ENCODE measurements around the gene EME1.
"Not testable (repeated sequence)": the region's sequence is repeated elsewhere in the genome, so short reads cannot be mapped to it uniquely, and the experiment has no call there.

EME1 gene

GRCh38 chr17:50396261-50397110 is 23.5 kb downstream of the EME1 start:
- peak in 1 of 2 experiments; percentile 71 for DNase-seq (ENCODE audit: low read depth in 1 of 2, low spot score in 1 of 2)
- Histone ChIP-seq H3K27ac (replicated peaks) (peak overlapping the region; percentile 86), H3K27me3 (ENCODE audit: insufficient read depth, poor library complexity, severe bottlenecking) (no peaks in the 10 kb centered on the region), H3K4me3 (replicated peaks; ENCODE audit: insufficient read depth, low read length) (peak overlapping the region; percentile 97)
- TF ChIP-seq POLR2AphosphoS5 (IDR thresholded peaks at IDR 0.05; ENCODE audit: low read depth) (no peak), CTCF (IDR thresholded peaks at IDR 0.05; ENCODE audit: insufficient read depth, low read length) (no peak), GABPA (IDR thresholded peaks at IDR 0.05; ENCODE audit: low read depth) (no peak), SPI1 (IDR thresholded peaks at IDR 0.05; ENCODE audit: borderline replicate concordance, low read depth) (no peak), REST (IDR thresholded peaks at IDR 0.05; ENCODE audit: insufficient replicate concordance, low read depth) (no peak)

DNA sequence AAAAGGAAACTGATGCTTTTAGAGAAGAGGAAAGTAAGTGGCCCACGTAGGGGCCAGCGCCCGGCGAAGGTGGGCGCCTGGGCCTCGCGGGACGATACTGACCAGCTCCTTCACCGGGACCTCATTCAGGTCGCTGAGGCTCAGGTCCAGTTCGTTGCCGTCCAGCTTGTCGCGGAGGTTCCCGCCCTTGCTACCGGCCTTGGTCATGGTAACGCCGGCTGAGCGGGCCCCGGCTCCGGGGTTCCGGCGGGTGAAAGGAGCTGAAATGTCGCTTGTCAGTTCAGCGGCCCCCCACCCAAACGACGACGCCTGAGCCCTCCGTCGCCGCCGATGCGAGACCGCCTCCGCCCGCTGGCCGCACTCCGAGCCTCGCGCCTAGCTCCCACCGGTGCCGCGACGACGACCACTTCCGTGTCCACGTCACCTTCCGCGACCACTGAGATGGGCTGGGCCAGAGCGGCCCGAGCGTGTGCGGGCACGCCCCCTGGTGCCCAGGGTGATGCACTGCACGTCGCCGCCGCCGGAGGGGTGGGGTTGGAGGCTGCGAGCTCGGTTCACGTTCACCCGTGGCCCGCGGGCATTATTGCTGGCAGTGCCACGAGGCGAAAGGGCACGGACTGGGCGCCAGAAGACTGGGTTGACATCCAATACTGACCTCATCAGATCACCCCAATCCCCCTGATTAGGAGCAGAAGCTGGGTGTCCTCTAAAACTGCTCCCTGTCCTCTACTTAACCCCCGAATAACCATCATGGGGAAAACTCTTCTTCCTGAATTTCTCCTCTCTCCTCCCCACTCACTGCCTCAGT is 24.3 kb downstream of the EME1 start, which contains the start of gene LRRC59:
TSS of gene LRRC59 (minus strand) at position 413 of the 808 bp plus-strand sequence. CDS start at position 207, 206 bp downstream.
- Histone ChIP-seq H3K27ac (replicated peaks) (peak within 1 kb of the TSS; percentile 86), H3K27me3 (ENCODE audit: insufficient read depth, poor library complexity, severe bottlenecking) (no peaks in the 10 kb centered on the region), H3K4me3 (replicated peaks; ENCODE audit: insufficient read depth, low read length) (peak within 1 kb of the TSS; percentile 97)
- DNase-seq (ENCODE audit: low read depth in 1 of 2, low spot score in 1 of 2), result peak; percentile 83 to 90
- TF ChIP-seq GABPA (IDR thresholded peaks at IDR 0.05; ENCODE audit: low read depth), result no peak
- peak; percentile 96 for TF ChIP-seq POLR2AphosphoS5 (IDR thresholded peaks at IDR 0.05; ENCODE audit: low read depth)
- TF ChIP-seq CTCF (IDR thresholded peaks at IDR 0.05; ENCODE audit: insufficient read depth, low read length), result peak; percentile 93
- TF ChIP-seq REST (IDR thresholded peaks at IDR 0.05; ENCODE audit: insufficient replicate concordance, low read depth), result no peak
- no peak for TF ChIP-seq SPI1 (IDR thresholded peaks at IDR 0.05; ENCODE audit: borderline replicate concordance, low read depth)

- no peak for TF ChIP-seq REST (IDR thresholded peaks at IDR 0.05; ENCODE audit: insufficient replicate concordance, low read depth)
- TF ChIP-seq GABPA (IDR thresholded peaks at IDR 0.05; ENCODE audit: low read depth), result no peak
- TF ChIP-seq POLR2AphosphoS5 (IDR thresholded peaks at IDR 0.05; ENCODE audit: low read depth), result no peak
- no peak for TF ChIP-seq SPI1 (IDR thresholded peaks at IDR 0.05; ENCODE audit: borderline replicate concordance, low read depth)
- TF ChIP-seq CTCF (IDR thresholded peaks at IDR 0.05; ENCODE audit: insufficient read depth, low read length), result no peak
- H3K27ac ChIP-seq (replicated peaks), result no peak overlapping the region
- H3K27me3 ChIP-seq (ENCODE audit: insufficient read depth, poor library complexity, severe bottlenecking), result no peaks in the 10 kb centered on the region
- DNase-seq (ENCODE audit: low read depth in 1 of 2, low spot score in 1 of 2), result no peak
- no peak overlapping the region for H3K4me3 ChIP-seq (replicated peaks; ENCODE audit: insufficient read depth, low read length)
Measured at GRCh38 chr17:50397919-50398285, 24.9 kb downstream of the EME1 start.

DNA sequence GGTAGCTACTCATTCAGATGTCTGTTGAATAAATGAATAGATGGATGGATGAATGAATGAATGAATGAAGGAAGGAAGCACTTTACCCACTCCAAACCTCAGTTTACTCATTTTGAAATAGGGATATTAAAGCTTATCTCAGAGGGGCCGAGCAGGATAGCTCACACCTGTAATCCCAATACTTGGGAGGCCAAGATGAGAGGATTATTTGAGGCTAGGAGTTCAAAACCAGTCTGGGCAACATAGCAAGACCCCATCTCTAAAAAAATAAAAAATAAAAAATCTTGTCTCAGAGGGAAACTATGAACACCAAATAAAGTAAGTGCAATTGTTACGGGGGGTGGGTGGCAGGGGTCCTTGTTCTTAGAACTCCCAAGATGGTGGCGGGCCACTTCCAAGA is 25.6 kb downstream of the EME1 start:
- not testable (repeated sequence) for DNase-seq (ENCODE audit: low read depth in 1 of 2, low spot score in 1 of 2); H3K4me3 ChIP-seq (replicated peaks; ENCODE audit: insufficient read depth, low read length); H3K27me3 ChIP-seq (ENCODE audit: insufficient read depth, poor library complexity, severe bottlenecking); H3K27ac ChIP-seq (replicated peaks)

GRCh38 chr17:50399591-50399990 is 26.6 kb downstream of the EME1 start:
- H3K4me3 ChIP-seq (replicated peaks; ENCODE audit: insufficient read depth, low read length); H3K27me3 ChIP-seq (ENCODE audit: insufficient read depth, poor library complexity, severe bottlenecking); DNase-seq (ENCODE audit: low read depth in 1 of 2, low spot score in 1 of 2); H3K27ac ChIP-seq (replicated peaks): not testable (repeated sequence)

All from HL-60 (cell line).